Mammary epithelial cell (primary cell): ENCODE data around the gene ARL8A.

ENCODE experiments used
- CTCF ChIP-seq, 2 donors: IDR thresholded peaks in 1 of 2; conservative IDR thresholded peaks in 1 of 2; 2 replicates each; pipeline ENCODE4 v1.5.1; 2011 to 2012; ENCODE audit warnings: inconsistent platforms in 2 of 2, low read length in 2 of 2, mild to moderate bottlenecking in 2 of 2, control low read depth in 1 of 2, low read depth in 1 of 2; ENCODE audit not compliant: insufficient read depth in 1 of 2; ENCODE audit errors: extremely low read depth in 1 of 2
- EZH2 ChIP-seq: IDR thresholded peaks from 2 replicates; pipeline ENCODE4 v1.6.1; 2012; ENCODE audit warnings: low read length, inconsistent platforms, borderline replicate concordance

GRCh38 chr1:202162047-202162417 is 17.5 kb upstream of the ARL8A start:
- no peak for TF ChIP-seq CTCF (conservative IDR thresholded peaks at IDR 0.05 in 1 of 2, IDR thresholded peaks at IDR 0.05 in 1 of 2; ENCODE audit: extremely low read depth in 1 of 2, insufficient read depth in 1 of 2, low read depth in 1 of 2, low read length in 2 of 2)
- no peak for TF ChIP-seq EZH2
